ENCODE data around the gene PPP1CB. TPM values are rescaled to one million over a fixed set of nuclear protein-coding genes. Genes with fewer than 3 reads are reported as not detected.
"Not testable (repeated sequence)": the region's sequence is repeated elsewhere in the genome, so short reads cannot be mapped to it uniquely, and the experiment has no call there.

The PPP1CB gene
- total RNA-seq, 2 donors from 2014 or later: 250 to 256 TPM

- H3K4me1 Mint-ChIP-seq (ENCODE audit: low read depth): peaks cover 7% of the 10 kb centered on the region
- DNase-seq: no peak
- no peaks in the 10 kb centered on the region for H3K36me3 Mint-ChIP-seq (ENCODE audit: insufficient read depth in 2 of 2)
- H3K4me3 Mint-ChIP-seq: no peak overlapping the region
- no peak for ATAC-seq (replicated peaks in 1 of 2)
- no peaks in the 10 kb centered on the region for H3K9me3 Mint-ChIP-seq
- no peak overlapping the region for H3K27ac Mint-ChIP-seq
- H3K27me3 Mint-ChIP-seq (ENCODE audit: low read depth): no peaks in the 10 kb centered on the region
Measured at GRCh38 chr2:28721601-28722191, 29.9 kb upstream of the PPP1CB start.

DNA sequence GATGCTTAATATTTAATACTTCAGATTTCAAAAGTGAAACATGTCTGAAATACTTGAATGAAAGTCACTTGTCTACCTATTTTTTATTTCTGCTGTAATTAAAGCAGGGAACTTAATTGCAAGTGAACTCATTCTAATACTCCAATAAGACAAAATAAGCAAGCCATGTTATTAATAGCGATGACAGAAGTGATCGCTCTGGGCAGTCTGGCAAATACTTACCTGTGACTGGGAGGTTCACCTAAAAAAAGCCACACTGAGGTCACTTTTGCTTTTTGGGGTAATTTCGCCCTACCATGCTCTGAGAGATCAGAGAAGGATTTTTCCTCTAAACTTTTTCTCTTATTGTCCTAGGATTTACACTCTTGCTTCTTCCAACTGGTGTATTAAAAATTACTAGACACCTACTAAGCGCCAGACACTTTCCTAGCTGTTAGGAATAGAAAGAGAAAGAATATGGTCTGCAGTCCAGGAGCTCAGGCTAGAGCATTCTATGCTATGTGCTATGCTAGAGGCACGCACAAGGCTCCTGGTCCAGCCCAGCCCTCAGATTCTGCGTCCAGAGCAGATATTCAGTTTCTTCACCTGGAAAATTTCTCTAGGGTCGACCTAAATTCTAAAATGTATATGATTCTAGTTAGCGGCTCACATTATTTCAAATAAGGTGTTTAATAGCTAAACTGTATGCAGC is 26.5 kb upstream of the PPP1CB start:
- peaks cover 6% of the 10 kb centered on the region for H3K4me1 Mint-ChIP-seq (ENCODE audit: low read depth)
- H3K36me3 Mint-ChIP-seq (ENCODE audit: insufficient read depth in 2 of 2): no peaks in the 10 kb centered on the region
- H3K27ac Mint-ChIP-seq: no peak overlapping the region
- H3K27me3 Mint-ChIP-seq (ENCODE audit: low read depth): no peaks in the 10 kb centered on the region
- no peaks in the 10 kb centered on the region for H3K9me3 Mint-ChIP-seq
- no peak overlapping the region for H3K4me3 Mint-ChIP-seq
- DNase-seq (no peak), ATAC-seq (replicated peaks in 1 of 2) (no peak)

GRCh38 chr2:28726177-28726576 is 25.5 kb upstream of the PPP1CB start:
- H3K36me3 Mint-ChIP-seq (ENCODE audit: insufficient read depth in 2 of 2): no peaks in the 10 kb centered on the region
- H3K9me3 Mint-ChIP-seq: no peaks in the 10 kb centered on the region
- no peak overlapping the region for H3K27ac Mint-ChIP-seq
- ATAC-seq (replicated peaks in 1 of 2) (no peak), DNase-seq (no peak)
- no peak overlapping the region for H3K4me3 Mint-ChIP-seq
- H3K27me3 Mint-ChIP-seq (ENCODE audit: low read depth): no peaks in the 10 kb centered on the region
- peaks cover 6% of the 10 kb centered on the region for H3K4me1 Mint-ChIP-seq (ENCODE audit: low read depth)

DNA sequence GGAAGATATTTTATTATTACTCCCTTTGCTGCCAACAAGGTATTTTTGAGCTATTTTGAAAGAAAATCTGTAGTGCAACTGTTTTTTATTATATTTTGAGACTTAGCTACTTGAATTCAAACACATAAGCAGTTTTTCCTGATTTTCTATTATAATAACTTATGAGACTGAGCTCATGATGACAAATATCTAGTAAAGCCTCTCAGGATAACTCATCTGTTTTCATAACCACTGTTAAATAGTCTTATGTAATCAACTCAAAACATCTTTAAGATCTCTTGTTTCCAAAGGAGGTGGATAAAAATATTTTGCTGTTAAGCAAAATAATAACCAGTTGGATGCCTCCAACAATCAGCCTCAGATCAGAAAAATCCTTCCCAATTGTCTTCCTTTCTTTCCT is 21.9 kb upstream of the PPP1CB start:
- Mint-ChIP-seq H3K27me3 (ENCODE audit: low read depth) (no peaks in the 10 kb centered on the region), H3K27ac (no peak overlapping the region), H3K9me3 (no peaks in the 10 kb centered on the region)

DNA sequence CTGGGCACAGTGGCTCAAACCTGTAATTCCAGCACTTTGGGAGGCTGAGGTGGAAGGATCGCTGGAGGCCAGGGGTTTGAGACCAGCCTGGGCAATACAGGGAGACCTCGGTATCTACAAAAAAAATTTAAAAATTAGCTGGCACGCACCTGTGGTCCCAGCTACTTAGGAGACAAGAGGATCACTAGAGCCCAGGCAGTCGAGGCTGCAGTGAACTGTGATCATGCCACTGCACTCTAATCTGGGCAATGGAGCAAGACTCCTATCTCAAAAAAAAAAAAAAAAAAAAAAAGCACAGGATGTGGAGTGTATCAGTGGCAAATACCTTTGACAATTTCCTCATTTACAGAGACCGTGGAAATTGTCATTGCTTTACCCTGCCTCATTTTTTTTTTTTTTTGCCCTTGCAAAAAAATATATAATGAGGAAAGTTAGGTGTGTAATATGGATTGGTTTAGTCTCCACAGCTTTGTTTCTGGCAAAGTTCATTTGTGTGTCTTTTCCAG is 20.9 kb upstream of the PPP1CB start:
- Mint-ChIP-seq H3K9me3 (no peaks in the 10 kb centered on the region), H3K36me3 (ENCODE audit: insufficient read depth in 2 of 2) (no peaks in the 10 kb centered on the region), H3K27me3 (ENCODE audit: low read depth) (no peaks in the 10 kb centered on the region), H3K4me1 (ENCODE audit: low read depth) (peaks cover 6% of the 10 kb centered on the region), H3K4me3 (no peak overlapping the region), H3K27ac (no peak overlapping the region)
- DNase-seq (no peak), ATAC-seq (replicated peaks in 1 of 2) (no peak)

More for the DNA sequence above, 21.9 kb upstream of the PPP1CB start:
- no peak overlapping the region for H3K4me3 Mint-ChIP-seq
- H3K36me3 Mint-ChIP-seq (ENCODE audit: insufficient read depth in 2 of 2): no peaks in the 10 kb centered on the region
- no peak for ATAC-seq (replicated peaks in 1 of 2)
- no peak for DNase-seq
- H3K4me1 Mint-ChIP-seq (ENCODE audit: low read depth): peaks cover 6% of the 10 kb centered on the region

DNA sequence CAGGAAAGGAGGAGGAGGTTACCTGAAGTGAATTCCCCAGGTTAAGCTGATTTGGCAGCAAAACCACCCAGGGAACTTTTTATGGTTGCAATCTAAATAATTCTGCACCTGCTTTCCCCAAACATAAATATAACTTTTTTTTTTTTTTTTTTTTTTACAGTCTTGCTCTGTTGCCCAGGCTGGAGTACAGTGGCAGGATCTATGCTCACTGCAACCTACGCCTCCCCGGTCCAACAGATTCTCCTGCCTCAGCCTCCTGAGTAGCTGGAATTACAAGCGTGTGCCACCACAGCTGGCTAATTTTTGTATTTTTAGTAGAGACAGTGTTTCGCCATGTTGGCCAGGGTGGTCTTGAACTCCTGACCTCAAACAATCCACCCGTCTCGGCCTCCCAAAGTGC is 16.1 kb upstream of the PPP1CB start:
- peaks cover 5% of the 10 kb centered on the region for H3K4me1 Mint-ChIP-seq (ENCODE audit: low read depth)
- H3K36me3 Mint-ChIP-seq (ENCODE audit: insufficient read depth in 2 of 2): peaks cover 2 to 8% of the 10 kb centered on the region in 2 donors
- H3K27me3 Mint-ChIP-seq (ENCODE audit: low read depth): no peaks in the 10 kb centered on the region
- ATAC-seq (replicated peaks in 1 of 2): no peak
- peaks cover 3 to 4% of the 10 kb centered on the region in 2 donors for H3K9me3 Mint-ChIP-seq
- no peak for DNase-seq
- no peak overlapping the region for H3K27ac Mint-ChIP-seq
- no peak overlapping the region for H3K4me3 Mint-ChIP-seq

DNA sequence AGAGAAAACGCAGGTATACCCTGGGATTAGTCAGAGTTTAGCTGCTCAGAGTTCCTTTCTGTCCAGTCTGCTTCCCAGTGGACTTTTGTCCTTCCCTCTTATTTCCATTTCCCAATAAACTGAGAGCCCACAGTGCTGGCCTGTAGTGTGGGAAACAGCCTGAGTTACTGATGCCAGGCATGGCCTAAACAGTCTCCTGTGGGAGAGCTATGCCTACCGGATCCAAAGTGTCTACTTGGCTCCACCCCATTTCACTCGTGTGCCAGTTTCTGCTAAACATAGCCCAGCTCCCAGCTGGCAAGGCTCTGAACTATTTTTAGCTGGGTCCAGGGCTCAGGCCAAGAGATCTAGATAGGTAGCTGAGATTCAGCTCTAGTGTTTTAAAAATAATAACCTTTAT is 15.6 kb upstream of the PPP1CB start:
- Mint-ChIP-seq H3K9me3 (peaks cover 3 to 4% of the 10 kb centered on the region in 2 donors), H3K4me3 (no peak overlapping the region), H3K36me3 (ENCODE audit: insufficient read depth in 2 of 2) (peaks cover 2 to 8% of the 10 kb centered on the region in 2 donors), H3K27me3 (ENCODE audit: low read depth) (no peaks in the 10 kb centered on the region), H3K4me1 (ENCODE audit: low read depth) (peaks cover 5% of the 10 kb centered on the region), H3K27ac (no peak overlapping the region)
- ATAC-seq (replicated peaks in 1 of 2): no peak
- DNase-seq: no peak

DNA sequence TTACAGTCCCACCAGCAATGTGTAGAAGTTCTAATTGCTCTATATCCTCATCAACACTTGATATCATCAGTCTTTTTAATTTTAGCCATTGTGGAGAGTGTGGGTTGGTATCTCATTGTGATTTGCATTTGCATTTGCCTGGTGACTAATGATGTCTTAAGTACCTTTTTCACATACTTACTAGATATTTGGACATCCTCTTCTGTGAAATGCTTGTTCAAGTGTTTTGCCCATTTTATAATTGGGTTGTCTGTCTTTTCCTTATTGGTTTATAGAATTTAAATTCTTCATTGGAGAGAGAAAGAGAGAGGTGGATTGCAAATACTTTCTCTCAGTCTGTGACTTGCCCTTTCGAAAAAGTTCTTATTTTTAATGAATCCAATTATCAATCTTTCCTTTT is 14.0 kb upstream of the PPP1CB start:
- Mint-ChIP-seq H3K27me3 (ENCODE audit: low read depth) (no peaks in the 10 kb centered on the region), H3K4me3 (no peak overlapping the region), H3K9me3 (peaks cover 3 to 4% of the 10 kb centered on the region in 2 donors), H3K4me1 (ENCODE audit: low read depth) (peaks cover 5% of the 10 kb centered on the region), H3K36me3 (ENCODE audit: insufficient read depth in 2 of 2) (peaks cover 2 to 8% of the 10 kb centered on the region in 2 donors), H3K27ac (no peak overlapping the region)
- DNase-seq: no peak
- ATAC-seq (replicated peaks in 1 of 2): no peak

GRCh38 chr2:28742619-28743018 is 9.0 kb upstream of the PPP1CB start:
- not testable (repeated sequence) for H3K27me3 Mint-ChIP-seq (ENCODE audit: low read depth); H3K9me3 Mint-ChIP-seq; ATAC-seq (replicated peaks in 1 of 2); H3K4me3 Mint-ChIP-seq; H3K36me3 Mint-ChIP-seq (ENCODE audit: insufficient read depth in 2 of 2); DNase-seq; H3K4me1 Mint-ChIP-seq (ENCODE audit: low read depth)
- H3K27ac Mint-ChIP-seq: peak overlapping the region; percentile 1

DNA sequence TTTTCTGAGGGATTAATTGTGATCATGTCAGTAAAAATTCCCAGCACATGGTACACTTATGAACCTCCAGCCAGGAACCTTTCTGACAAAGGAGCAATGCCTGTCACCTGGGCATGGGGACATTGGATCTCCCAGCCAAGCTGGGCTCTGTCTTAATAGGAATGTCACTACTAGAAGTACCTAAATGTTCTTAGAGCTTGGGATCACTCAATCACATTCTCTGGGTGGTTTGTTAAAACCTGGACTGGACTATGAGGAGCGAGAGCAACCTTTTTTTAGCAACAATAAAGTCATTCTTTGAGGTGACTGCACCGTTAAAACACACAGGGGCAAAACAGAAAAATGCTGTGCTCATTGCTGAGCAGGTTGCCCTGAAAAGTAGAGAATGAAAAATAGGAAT is 6.4 kb upstream of the PPP1CB start:
- Mint-ChIP-seq H3K27ac (no peak overlapping the region), H3K9me3 (no peaks in the 10 kb centered on the region), H3K36me3 (ENCODE audit: insufficient read depth in 2 of 2) (peaks cover 0 to 2% of the 10 kb centered on the region in 2 donors), H3K27me3 (ENCODE audit: low read depth) (no peaks in the 10 kb centered on the region), H3K4me3 (no peak overlapping the region), H3K4me1 (ENCODE audit: low read depth) (peaks cover 29% of the 10 kb centered on the region)
- DNase-seq: no peak
- no peak for ATAC-seq (replicated peaks in 1 of 2)

DNA sequence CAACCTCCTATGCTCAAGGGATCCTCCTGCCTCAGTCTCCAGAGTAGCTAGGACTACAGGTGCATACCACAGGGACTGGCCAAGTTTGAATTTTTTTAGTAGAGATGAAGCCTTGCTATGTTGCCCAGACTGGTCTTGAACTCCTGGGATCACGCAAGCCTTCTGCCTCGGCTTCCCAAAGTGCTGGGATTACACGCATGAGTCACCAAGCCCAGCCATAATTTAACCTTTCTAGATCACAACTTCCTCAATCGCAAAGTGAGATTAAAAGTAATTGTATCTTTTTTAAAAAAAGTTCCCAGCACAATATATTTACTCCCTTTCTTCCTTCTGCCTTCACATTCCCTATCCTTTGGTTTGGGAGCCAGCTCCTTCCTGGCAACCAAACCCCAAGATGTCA is 5.8 kb upstream of the PPP1CB start:
- Mint-ChIP-seq H3K27me3 (ENCODE audit: low read depth) (no peaks in the 10 kb centered on the region), H3K4me1 (ENCODE audit: low read depth) (peaks cover 35% of the 10 kb centered on the region), H3K9me3 (no peaks in the 10 kb centered on the region), H3K4me3 (no peak overlapping the region), H3K36me3 (ENCODE audit: insufficient read depth in 2 of 2) (peaks cover 0 to 2% of the 10 kb centered on the region in 2 donors), H3K27ac (no peak overlapping the region)
- ATAC-seq (replicated peaks in 1 of 2): no peak
- no peak for DNase-seq

- Mint-ChIP-seq H3K27me3 (ENCODE audit: low read depth) (no peaks in the 10 kb centered on the region), H3K9me3 (no peaks in the 10 kb centered on the region), H3K4me3 (no peak overlapping the region), H3K4me1 (ENCODE audit: low read depth) (peaks cover 35% of the 10 kb centered on the region), H3K36me3 (ENCODE audit: insufficient read depth in 2 of 2) (peaks cover 0 to 2% of the 10 kb centered on the region in 2 donors), H3K27ac (peak overlapping the region; percentile 66)
- ATAC-seq (replicated peaks in 1 of 2) (no peak), DNase-seq (no peak)
Measured at GRCh38 chr2:28746429-28747111, 5.1 kb upstream of the PPP1CB start.

DNA sequence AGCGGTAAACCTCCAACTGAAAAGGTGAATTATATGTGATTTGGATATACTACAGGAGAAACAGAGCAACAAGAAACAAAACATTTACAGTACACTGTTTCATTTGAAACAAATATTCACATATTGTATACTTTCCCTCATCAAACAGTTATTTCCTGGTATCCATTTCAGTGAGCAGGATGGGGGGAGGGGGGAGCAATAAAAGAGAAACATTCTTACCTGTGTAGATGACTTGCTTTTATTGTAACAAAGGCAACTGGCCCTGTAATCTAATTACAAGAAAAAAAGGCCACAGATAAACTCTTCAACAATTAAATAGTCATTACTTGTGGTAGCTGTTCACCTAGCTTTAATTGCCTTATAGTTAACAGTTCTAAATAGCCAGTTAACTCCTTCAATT is 3.9 kb upstream of the PPP1CB start:
- peaks cover 35% of the 10 kb centered on the region for H3K4me1 Mint-ChIP-seq (ENCODE audit: low read depth)
- no peaks in the 10 kb centered on the region for H3K9me3 Mint-ChIP-seq
- peak overlapping the region; percentile 95 for H3K27ac Mint-ChIP-seq
- DNase-seq: no peak
- no peaks in the 10 kb centered on the region for H3K27me3 Mint-ChIP-seq (ENCODE audit: low read depth)
- no peak for ATAC-seq (replicated peaks in 1 of 2)
- H3K4me3 Mint-ChIP-seq: peak overlapping the region; percentile 40 to 89
- H3K36me3 Mint-ChIP-seq (ENCODE audit: insufficient read depth in 2 of 2): peaks cover 3 to 4% of the 10 kb centered on the region in 2 donors

All from activated T-cell treated with anti-CD3 and anti-CD28 coated beads, Interleukin-2, amount 50 U/mL, for 72 hours (primary cell).